HG02973 (cell line): ENCODE measurements around the gene NKX6-1.

ENCODE experiments used
- ATAC-seq: cut with Tn5 transposase; IDR thresholded peaks from one replicate; pipeline ENCODE4 v1.9.1; 2021; ENCODE audit warnings: moderate library complexity; ENCODE audit not compliant: unreplicated experiment

The NKX6-1 gene

DNA sequence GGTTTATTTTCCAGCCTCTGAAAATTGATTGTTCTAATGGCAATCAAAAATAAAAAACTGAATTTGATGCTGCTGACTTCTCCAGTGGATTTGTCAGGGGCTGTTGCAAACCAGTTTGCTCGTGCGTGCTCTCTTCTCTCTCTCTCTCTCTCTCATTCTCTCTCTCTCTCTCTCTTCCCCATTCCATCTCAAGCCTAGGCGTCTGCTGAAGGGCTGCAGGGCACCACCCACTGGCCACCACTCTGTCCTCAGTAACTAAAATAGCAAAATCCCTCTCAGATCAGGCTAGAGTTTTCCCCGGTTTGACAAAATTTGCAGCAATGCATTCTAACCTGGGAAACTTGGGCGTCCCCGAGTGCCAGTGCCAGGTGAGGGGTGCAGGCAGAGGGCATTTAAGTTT, 19.4 kb downstream of the NKX6-1 start:
- no peak for ATAC-seq

DNA sequence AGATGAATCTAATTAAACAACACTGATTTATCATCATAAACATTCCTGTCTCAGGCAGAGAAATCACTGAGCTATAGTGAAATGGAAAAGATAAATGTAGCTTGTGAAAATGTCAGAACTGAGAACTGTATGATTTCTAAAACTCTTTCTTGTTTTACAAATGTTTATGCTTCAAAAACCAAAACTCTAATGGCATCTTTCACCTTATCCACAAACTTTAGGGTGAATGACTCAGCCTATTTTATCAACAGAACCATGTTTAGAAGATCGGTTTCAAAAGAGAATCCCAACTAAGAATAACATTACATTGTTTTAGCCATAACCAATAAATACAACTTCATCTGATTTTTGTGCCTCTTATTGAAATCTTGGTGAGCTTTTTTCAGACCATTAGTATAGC, 21.4 kb downstream of the NKX6-1 start:
- no peak for ATAC-seq

DNA sequence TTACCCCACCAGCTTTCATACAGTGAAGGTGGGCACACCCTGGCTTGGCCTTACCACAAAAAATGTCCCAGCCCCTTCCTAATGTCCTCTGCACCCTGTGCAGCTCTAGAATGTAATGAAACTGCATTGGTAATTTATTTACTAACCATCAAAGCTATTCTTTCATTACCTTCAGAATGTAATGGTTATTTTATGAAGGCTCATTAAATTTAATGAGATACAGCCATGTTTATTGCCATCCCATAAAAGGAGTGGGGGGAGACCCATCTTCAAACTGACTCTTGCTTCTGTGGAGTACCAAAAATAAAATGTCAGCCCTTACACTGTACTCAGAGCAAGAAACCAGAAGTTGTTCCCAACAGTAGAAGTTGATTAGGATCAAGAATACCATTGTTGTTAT, 25.0 kb downstream of the NKX6-1 start:
- ATAC-seq, result no peak

DNA sequence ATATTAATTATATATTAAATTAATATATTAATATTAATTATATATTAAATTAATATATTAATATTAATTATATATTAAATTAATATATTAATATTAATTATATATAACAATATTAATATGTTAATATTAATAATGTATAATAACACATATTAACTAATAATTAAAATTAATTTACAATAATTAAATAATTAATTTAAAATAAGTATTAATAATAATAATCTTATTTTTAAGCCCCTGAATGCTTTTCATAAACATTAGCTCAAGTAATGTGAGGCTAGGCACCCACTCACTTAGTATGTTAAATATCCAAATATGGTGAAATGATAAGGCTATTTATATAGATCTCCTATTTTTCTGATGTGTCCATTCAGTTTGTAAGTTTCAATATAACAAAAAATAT, 26.9 kb downstream of the NKX6-1 start:
- no peak for ATAC-seq

DNA sequence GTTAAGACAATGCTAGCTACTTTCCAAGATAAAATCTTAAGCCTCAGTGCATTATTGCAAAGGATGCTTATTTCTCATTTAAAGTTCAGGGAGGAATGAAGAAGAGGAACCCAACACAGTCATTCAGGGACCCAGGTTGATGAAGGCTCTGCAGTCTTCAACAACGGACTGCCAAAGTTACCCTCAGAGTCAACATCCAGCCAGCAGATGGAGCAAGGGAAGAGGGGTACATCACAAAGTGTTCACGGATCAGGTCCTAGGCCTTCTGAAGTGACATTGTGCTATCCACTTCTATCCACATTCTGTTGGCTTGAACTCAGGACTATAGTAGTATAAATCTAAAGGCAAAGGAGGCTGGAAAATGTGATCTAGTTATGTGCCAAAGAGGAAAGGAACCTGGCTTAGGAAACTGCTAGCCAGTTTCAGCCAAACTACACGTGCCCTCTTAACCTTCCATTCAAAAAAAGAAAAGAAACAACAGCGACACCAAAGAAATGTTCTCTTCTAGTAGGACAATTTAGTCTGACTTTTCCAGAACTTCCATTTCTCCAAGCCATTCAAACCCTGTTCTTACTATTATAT, 28.8 kb downstream of the NKX6-1 start:
- no peak for ATAC-seq

DNA sequence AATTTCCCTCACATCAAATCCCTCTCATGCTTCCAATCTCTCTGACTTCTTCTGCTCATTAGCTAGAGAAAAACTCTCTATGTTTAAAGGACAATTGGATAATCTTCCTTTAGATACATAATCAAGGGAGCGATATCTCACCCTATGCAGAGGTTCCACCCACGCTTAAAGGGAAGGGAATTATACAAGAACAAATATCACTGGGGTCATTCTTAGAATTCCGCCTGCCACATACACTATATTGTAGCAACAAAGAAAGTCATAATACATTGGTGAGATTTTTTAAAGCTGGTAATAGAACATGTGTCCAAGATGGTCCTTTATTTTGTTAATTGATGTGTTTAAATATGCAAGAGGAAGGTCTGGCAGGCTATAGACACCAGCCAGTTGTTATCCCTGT, 31.5 kb downstream of the NKX6-1 start:
- no peak for ATAC-seq

DNA sequence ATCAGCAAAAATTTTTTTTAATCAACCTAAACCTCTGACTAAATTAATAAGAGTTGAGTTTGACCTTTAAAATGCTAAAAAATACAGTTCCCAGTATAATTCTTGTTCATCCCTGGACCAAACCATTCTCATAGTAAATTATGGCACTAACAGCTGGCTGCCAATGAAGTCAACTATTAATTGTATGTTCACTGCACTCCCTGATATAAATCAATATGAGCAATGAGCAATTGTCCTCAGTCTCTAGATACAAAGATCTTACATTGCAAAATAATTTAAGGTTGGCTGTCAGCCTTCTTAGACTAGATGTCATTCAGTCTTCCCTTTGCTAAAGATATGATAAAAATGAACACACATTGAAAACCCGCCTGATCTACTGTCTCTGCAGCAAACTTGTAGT, 39.3 kb downstream of the NKX6-1 start:
- ATAC-seq, result no peak

DNA sequence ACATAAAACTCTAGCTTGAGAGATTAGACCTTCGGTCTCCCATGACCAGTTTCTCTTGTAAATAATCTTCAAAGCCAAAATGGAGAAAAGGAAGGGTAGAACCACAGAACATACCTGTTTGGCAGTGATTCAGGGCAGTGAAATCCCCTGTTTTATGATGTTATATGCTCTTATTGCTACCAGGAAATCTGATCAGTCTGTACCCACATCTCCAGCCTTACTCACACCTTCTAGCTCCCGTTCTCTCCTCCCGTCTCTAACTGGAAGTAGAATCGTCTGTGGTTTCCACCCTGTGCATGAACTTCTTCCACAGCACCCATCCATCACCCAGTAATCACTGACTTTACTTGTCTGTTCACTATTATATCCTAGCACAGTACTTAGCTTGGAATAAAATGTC, 42.9 kb downstream of the NKX6-1 start:
- no peak for ATAC-seq

DNA sequence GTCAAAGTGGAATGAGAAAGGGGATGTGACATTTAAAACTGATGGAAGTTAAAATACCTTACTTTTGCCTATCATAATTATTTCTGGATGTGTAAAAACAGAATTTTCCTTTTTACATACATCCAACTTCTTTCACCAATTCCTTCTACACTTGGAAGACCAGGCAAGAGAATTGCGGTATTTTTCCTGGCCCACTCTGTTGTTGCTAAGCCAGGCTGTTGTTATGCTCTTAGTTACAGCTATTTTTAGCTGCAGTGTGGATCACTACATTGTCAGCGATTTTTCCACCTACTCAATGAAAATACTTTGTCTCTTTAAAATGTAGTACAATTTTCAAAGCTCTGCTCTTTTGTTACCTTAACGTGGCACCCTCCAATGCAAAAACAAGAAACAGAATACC, 43.4 kb downstream of the NKX6-1 start:
- no peak for ATAC-seq

DNA sequence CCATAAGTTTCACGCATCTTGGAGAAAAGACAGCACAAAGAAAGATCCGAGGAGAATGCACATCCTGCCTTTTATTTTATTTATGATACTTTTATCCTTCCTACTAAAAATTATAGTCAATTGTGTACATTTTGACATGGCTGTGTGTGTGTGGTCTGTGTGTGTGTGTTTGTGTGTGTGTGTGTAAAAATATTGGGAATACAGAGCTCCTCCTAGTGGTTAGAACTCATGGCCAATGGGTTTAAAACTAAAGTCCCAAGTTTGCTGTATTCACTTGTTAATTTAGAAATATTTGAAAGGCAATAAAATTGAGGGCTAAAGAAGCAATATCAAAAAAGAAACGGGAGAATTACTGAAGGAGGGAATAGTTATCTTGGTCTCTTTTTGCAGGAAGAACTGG, 47.5 kb downstream of the NKX6-1 start:
- no peak for ATAC-seq

DNA sequence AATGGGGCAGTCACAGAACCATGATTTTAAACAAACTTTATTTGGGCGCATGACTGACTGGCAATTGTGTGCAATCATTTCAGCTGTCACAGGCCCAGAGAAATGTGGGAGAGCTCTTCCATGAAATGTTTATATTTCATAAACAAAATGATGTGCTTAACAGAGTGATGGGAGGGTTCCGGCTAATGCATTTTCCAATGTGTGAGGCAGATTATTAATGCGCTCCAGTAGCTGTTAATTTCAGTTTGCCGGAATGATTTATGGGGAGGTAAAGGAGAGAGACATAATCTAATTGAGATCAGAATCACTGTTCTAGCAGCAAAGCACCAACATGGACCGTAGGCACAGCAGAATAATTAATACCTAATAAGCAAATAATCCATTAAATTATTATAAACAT, 55.6 kb downstream of the NKX6-1 start:
- ATAC-seq, result no peak

DNA sequence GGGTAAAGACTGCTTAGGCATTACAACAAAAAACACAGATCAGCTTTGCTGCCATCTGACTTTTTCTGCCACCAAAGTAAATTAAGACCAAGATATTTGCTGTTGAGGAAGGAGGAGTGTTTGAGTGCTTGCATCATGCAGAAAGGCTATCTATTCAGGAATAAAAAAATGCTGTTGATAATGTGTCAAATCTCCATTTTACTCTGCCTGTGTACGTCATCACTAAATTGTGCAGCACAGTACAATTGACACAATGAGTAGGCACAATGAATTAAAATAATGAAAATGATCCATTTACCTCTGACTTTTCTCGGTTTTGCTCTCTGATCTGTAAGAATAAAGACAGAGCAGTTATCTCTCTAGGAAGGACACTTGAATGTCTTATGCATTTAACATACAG, 56.3 kb downstream of the NKX6-1 start:
- ATAC-seq, result no peak
